ENCODE measurements around the gene ARHGEF11. TPM values are rescaled to one million over a fixed set of nuclear protein-coding genes. Genes with fewer than 3 reads are reported as not detected.

Gene ARHGEF11
- total and polyA plus RNA-seq, 8 donors, result 6.6 to 125 (median 32.7) TPM

DNA sequence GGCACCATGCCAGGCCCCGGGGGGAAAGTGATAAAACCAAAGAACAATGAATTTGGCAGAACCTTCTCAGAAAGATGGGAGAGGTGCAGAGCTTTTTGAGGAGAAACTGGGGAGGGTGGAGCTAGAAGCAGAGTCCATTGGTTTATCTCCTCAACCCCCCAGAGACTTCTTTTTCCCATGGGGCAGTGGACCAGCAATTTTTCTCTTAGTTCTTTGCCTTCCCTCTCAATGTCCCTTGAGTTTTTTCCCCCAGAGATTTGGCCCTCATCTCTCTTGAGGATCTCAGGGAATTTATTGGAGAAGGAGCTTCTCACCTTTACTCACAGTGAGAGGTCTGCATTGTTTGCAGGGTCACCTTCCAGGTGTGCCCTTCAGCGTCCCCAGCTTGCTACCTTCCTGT lies 5.3 kb upstream of the ARHGEF11 start:
- intact Hi-C loops (cut with DNase I; ENCODE audit: low total_unique reads), result no loop called here
- 29 to 41% (median 33%) methylated on average over 2 of the region's 2 CpGs for WGBS, 5 donors
- H3K9me3 ChIP-seq, result peaks cover 0 to 17% (median 3%) of the 10 kb centered on the region in 4 donors
- H3K4me3 ChIP-seq, result no peak overlapping the region
- H3K27me3 ChIP-seq, result no peaks in the 10 kb centered on the region
- H3K27ac ChIP-seq, result no peak overlapping the region
- TF ChIP-seq POLR2AphosphoS5 (IDR thresholded peaks at IDR 0.05), result no peak
- TF ChIP-seq, protein P1, sequence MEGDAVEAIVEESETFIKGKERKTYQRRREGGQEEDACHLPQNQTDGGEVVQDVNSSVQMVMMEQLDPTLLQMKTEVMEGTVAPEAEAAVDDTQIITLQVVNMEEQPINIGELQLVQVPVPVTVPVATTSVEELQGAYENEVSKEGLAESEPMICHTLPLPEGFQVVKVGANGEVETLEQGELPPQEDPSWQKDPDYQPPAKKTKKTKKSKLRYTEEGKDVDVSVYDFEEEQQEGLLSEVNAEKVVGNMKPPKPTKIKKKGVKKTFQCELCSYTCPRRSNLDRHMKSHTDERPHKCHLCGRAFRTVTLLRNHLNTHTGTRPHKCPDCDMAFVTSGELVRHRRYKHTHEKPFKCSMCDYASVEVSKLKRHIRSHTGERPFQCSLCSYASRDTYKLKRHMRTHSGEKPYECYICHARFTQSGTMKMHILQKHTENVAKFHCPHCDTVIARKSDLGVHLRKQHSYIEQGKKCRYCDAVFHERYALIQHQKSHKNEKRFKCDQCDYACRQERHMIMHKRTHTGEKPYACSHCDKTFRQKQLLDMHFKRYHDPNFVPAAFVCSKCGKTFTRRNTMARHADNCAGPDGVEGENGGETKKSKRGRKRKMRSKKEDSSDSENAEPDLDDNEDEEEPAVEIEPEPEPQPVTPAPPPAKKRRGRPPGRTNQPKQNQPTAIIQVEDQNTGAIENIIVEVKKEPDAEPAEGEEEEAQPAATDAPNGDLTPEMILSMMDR (IDR thresholded peaks at IDR 0.05), result no peak
- no peak for TF ChIP-seq EP300 (IDR thresholded peaks at IDR 0.05)
- TF ChIP-seq POLR2A (IDR thresholded peaks at IDR 0.05), result no peak
- H3K36me3 ChIP-seq, result no peaks in the 10 kb centered on the region
- peaks cover 0 to 9% (median 7%) of the 10 kb centered on the region in 4 donors for H3K4me1 ChIP-seq
- DNase-seq, result no peak

DNA sequence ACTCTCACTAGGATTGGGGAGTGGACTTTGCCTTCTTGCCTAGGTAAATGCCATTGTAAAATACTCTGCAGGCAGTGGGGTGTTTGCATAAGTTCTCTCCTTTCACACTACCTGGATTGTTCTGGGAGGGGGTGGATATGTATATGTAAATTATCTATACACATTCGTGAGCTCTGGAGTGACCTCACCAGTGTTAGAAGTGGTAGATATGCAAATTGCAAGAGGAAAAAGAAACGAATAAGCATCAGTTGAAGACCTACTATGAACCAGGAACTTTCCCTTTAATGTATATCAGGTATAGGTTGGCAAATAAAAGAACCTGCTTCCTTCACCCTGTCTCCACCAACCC lies 1.5 kb upstream of the ARHGEF11 start:
- DNase-seq, result peak in 1 of 2 donors; percentile 76
- Histone ChIP-seq H3K9me3 (peaks cover 0 to 6% (median under 1%) of the 10 kb centered on the region in 4 donors), H3K27me3 (no peaks in the 10 kb centered on the region), H3K4me3 (peak overlapping the region in 2 of 4 donors; percentile 63 to 76), H3K4me1 (peaks cover 28 to 40% (median 36%) of the 10 kb centered on the region in 4 donors), H3K27ac (peak overlapping the region in 4 of 5 donors; percentile 88 to 97 (median 92)), H3K36me3 (no peaks in the 10 kb centered on the region)
- intact Hi-C loops (cut with DNase I; ENCODE audit: low total_unique reads), result no loop called here
- TF ChIP-seq, protein P1 (IDR thresholded peaks at IDR 0.05), result no peak
- no peak for TF ChIP-seq POLR2A (IDR thresholded peaks at IDR 0.05)
- TF ChIP-seq EP300 (IDR thresholded peaks at IDR 0.05), result no peak
- TF ChIP-seq POLR2AphosphoS5 (IDR thresholded peaks at IDR 0.05), result no peak
- WGBS, 5 donors, result 17 to 32% (median 26%) methylated on average over 2 of the region's 2 CpGs

- intact Hi-C loops (cut with DNase I; ENCODE audit: low total_unique reads), result no loop called here
- Histone ChIP-seq H3K4me3 (peak overlapping the region; percentile 63 to 76 (median 68)), H3K27me3 (no peaks in the 10 kb centered on the region), H3K9me3 (no peaks in the 10 kb centered on the region), H3K27ac (peak overlapping the region in 1 of 5 donors; percentile 88), H3K4me1 (peaks cover 31 to 67% (median 52%) of the 10 kb centered on the region in 4 donors), H3K36me3 (no peaks in the 10 kb centered on the region)
- no peak for TF ChIP-seq EP300 (IDR thresholded peaks at IDR 0.05)
- no peak for TF ChIP-seq POLR2AphosphoS5 (IDR thresholded peaks at IDR 0.05)
- DNase-seq, result no peak
- 20 to 32% (median 29%) methylated on average over 6 of the region's 6 CpGs for WGBS, 5 donors
Measured at GRCh38 chr1:157044326-157044725, 1.2 kb downstream of the ARHGEF11 start.

DNA sequence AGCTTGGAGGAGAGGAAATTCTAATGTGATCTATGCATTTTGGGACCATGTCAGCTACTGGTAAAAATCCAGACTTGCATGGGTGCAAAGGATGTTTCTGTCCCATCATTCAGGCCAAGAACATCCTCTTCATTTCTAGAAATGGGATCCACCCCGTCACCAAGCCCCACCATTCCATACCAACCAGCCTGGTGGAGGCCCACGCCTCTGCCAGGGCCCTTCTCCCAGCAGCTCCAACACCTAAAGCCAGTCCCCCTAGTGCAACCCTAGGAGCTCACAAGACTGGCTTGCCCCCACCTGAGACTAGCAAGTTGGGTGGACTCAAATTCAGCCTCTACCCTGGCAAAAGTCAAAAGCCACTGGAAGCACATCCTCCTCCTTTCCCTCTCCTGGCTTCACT lies 1.9 kb downstream of the ARHGEF11 start:
- H3K27ac ChIP-seq, result no peak overlapping the region
- H3K4me1 ChIP-seq, result peaks cover 31 to 69% (median 55%) of the 10 kb centered on the region in 4 donors
- intact Hi-C loops (cut with DNase I; ENCODE audit: low total_unique reads), result no loop called here
- WGBS, 5 donors, result 44 to 71% (median 49%) methylated on average over 2 of the region's 2 CpGs
- H3K36me3 ChIP-seq, result no peaks in the 10 kb centered on the region
- no peaks in the 10 kb centered on the region for H3K9me3 ChIP-seq
- H3K27me3 ChIP-seq, result no peaks in the 10 kb centered on the region
- peak overlapping the region; percentile 63 to 76 (median 68) for H3K4me3 ChIP-seq
- TF ChIP-seq EP300 (IDR thresholded peaks at IDR 0.05), result no peak
- TF ChIP-seq POLR2AphosphoS5 (IDR thresholded peaks at IDR 0.05), result no peak
- TF ChIP-seq, protein P1 (IDR thresholded peaks at IDR 0.05), result no peak
- TF ChIP-seq POLR2A (IDR thresholded peaks at IDR 0.05), result no peak
- peak in 1 of 2 donors; percentile 6 for DNase-seq

DNA sequence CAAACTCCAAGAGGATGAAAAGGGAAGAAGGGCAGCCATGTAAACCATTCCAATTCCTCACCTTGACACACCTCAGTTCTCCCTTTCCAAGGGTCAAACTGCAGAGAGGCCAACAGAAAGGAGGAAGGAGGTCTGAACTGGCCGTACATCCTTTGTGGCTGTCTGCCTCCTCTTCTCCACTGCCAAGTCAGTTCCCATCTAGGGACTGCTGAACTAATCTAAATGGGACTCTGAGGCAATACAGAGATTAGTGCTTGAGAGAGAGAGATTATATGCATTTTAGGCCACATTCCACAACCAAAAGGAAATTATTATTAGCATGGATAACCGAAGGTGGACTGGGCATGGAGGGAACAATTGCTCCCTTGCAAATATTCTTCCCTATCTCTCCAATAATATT lies 2.7 kb downstream of the ARHGEF11 start:
- peak in 1 of 2 donors; percentile 21 for DNase-seq
- H3K4me1 ChIP-seq, result peaks cover 31 to 69% (median 55%) of the 10 kb centered on the region in 4 donors
- no peak overlapping the region for H3K27ac ChIP-seq
- no peaks in the 10 kb centered on the region for H3K36me3 ChIP-seq
- H3K27me3 ChIP-seq, result no peaks in the 10 kb centered on the region
- no peak for TF ChIP-seq POLR2AphosphoS5 (IDR thresholded peaks at IDR 0.05)
- TF ChIP-seq, protein P1 (IDR thresholded peaks at IDR 0.05), result no peak
- TF ChIP-seq EP300 (IDR thresholded peaks at IDR 0.05), result no peak
- no peak for TF ChIP-seq POLR2A (IDR thresholded peaks at IDR 0.05)
- H3K4me3 ChIP-seq, result peak overlapping the region; percentile 63 to 76 (median 68)
- intact Hi-C loops (cut with DNase I; ENCODE audit: low total_unique reads), result no loop called here
- 9 to 38% (median 17%) methylated on average over 2 of the region's 2 CpGs for WGBS, 5 donors
- H3K9me3 ChIP-seq, result no peaks in the 10 kb centered on the region
